ENCODE measurements around the gene ARHGAP24. TPM values are rescaled to one million over a fixed set of nuclear protein-coding genes. Genes with fewer than 3 reads are reported as not detected.

Gene ARHGAP24
- total and polyA plus RNA-seq, 2 donors (not counting 3 experiments of a cell fraction or from before 2014, with no cell fraction given): 52.1 to 79.4 TPM

DNA sequence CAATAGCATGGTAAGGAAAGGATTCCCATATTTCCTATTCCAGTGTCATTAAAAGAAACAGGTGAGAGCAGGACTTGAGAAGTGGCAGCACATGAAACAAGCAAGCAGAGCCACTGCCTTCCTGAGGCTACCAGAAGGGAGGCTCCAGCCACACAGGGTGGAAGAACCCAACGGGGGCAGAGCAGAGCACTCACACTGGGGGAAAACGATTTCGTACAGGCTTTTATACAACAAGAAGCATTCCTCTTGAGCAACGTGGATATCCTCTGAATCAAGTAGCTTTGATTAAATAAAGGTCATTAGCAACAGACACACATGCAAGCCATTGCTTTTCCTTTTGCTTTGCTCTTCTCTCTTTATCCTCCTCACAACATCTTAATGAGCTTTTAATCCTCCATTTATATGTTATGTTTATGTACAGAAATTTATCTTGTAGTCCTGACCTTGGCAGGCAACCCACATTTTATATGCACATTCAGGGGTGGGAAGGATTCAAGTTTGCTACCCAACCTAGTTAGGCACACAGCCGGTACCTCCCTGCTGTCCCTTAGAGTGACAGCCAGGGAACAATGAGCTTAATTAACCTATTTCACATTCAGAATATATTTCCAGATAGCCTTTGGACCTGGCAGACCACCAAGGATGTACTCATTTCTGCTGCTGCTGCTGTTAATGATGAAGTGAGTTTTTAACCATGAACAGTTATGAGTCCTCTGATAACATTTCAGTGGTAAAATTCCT lies 202.1 kb downstream of the ARHGAP24 start:
- Histone ChIP-seq H3K9me3 (replicated peaks; ENCODE audit: control insufficient read depth, insufficient read depth, low read length) (no peaks in the 10 kb centered on the region), H3K27me3 (ENCODE audit: control insufficient read depth in 2 of 2, insufficient read depth in 2 of 2, low read length in 2 of 2) (peaks cover 22 to 48% of the 10 kb centered on the region in 2 experiments), H3K4me3 (replicated peaks in 1 of 3; ENCODE audit: insufficient read depth in 1 of 3, low read depth in 1 of 3, low read length in 3 of 3) (no peak overlapping the region), H4K20me1 (replicated peaks; ENCODE audit: control insufficient read depth, extremely low read depth, insufficient read depth, low read length) (no peaks in the 10 kb centered on the region), H3K9me1 (replicated peaks; ENCODE audit: control insufficient read depth, extremely low read depth, insufficient read depth, low read length) (no peaks in the 10 kb centered on the region), H2AFZ (ENCODE audit: low read depth, low read length) (no peak overlapping the region), H3K4me1 (ENCODE audit: control insufficient read depth, extremely low read depth, insufficient read depth, low read length) (no peaks in the 10 kb centered on the region), H3K79me2 (ENCODE audit: control insufficient read depth, insufficient read depth, low read length) (no peaks in the 10 kb centered on the region), H3K4me2 (ENCODE audit: insufficient read depth, low read length) (no peak overlapping the region), H3K9ac (replicated peaks; ENCODE audit: extremely low read depth, insufficient read depth, low read length) (no peak overlapping the region), H3K36me3 (ENCODE audit: control insufficient read depth in 2 of 2, extremely low read depth in 1 of 2, insufficient read depth in 2 of 2, low read length in 2 of 2) (no peaks in the 10 kb centered on the region), H3K27ac (ENCODE audit: insufficient read depth, low read depth, low read length) (no peak overlapping the region)
- POLR2A ChIA-PET: no interaction called here
- CTCF ChIA-PET: interaction anchor here (1.1 kb wide), 1 partner anchor 202 kb away, joined by 5 read pairs; the partner anchor contains the start of gene ARHGAP24
- FAIRE-seq (no peak), DNase-seq (ENCODE audit: low read depth, low spot score) (no peak)
- TF ChIP-seq FOS (IDR thresholded peaks at IDR 0.05; ENCODE audit: borderline replicate concordance, insufficient read depth, low read length) (no peak), POLR2A (IDR thresholded peaks at IDR 0.05; ENCODE audit: low read depth, low read length) (no peak), GATA2 (IDR thresholded peaks at IDR 0.05; ENCODE audit: insufficient read depth, insufficient read length, low read depth, low read length) (no peak), POLR2AphosphoS5 (IDR thresholded peaks at IDR 0.05; ENCODE audit: insufficient read depth, low read depth, low read length) (no peak), EZH2 (IDR thresholded peaks at IDR 0.05; ENCODE audit: borderline replicate concordance, low read depth, low read length, severe bottlenecking) (no peak), JUN (IDR thresholded peaks at IDR 0.05; ENCODE audit: borderline replicate concordance, insufficient read depth, insufficient read length, low read depth) (no peak), MYC (IDR thresholded peaks at IDR 0.05; ENCODE audit: low read depth, low read length) (no peak)
- TF ChIP-seq, protein P1, sequence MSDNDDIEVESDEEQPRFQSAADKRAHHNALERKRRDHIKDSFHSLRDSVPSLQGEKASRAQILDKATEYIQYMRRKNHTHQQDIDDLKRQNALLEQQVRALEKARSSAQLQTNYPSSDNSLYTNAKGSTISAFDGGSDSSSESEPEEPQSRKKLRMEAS (IDR thresholded peaks at IDR 0.05; ENCODE audit: insufficient read depth, insufficient read length): no peak
- TF ChIP-seq, protein P2, sequence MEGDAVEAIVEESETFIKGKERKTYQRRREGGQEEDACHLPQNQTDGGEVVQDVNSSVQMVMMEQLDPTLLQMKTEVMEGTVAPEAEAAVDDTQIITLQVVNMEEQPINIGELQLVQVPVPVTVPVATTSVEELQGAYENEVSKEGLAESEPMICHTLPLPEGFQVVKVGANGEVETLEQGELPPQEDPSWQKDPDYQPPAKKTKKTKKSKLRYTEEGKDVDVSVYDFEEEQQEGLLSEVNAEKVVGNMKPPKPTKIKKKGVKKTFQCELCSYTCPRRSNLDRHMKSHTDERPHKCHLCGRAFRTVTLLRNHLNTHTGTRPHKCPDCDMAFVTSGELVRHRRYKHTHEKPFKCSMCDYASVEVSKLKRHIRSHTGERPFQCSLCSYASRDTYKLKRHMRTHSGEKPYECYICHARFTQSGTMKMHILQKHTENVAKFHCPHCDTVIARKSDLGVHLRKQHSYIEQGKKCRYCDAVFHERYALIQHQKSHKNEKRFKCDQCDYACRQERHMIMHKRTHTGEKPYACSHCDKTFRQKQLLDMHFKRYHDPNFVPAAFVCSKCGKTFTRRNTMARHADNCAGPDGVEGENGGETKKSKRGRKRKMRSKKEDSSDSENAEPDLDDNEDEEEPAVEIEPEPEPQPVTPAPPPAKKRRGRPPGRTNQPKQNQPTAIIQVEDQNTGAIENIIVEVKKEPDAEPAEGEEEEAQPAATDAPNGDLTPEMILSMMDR (IDR thresholded peaks at IDR 0.05; ENCODE audit: extremely low read depth in 1 of 2, insufficient read depth in 1 of 2, low read depth in 1 of 2, low read length in 2 of 2): no peak
- intact Hi-C loops (cut with micrococcal nuclease) (no loop called here), dilution Hi-C loops (cut with MboI; ENCODE audit: extremely low pct_ligation_motif_present, low sequenced_read_pairs) (no loop called here)
- no TSS peak for BruUV-seq (replicated peaks)

All from endothelial cell of umbilical vein (primary cell).